ENCODE measurements around the gene MAPK10.

The MAPK10 gene

GRCh38 chr4:86356425-86357210 lies 3.2 kb downstream of the MAPK10 start:
- TF ChIP-seq CTCF (IDR thresholded peaks at IDR 0.05; ENCODE audit: low read depth, low read length, poor library complexity, severe bottlenecking) = no peak
- no peak for TF ChIP-seq EZH2phosphoT487 (IDR thresholded peaks at IDR 0.05; ENCODE audit: borderline replicate concordance, low read length)
- Histone ChIP-seq H3K27ac (ENCODE audit: low read depth, low read length) (no peak overlapping the region), H3K79me2 (ENCODE audit: control insufficient read depth, low read length) (peaks cover 21% of the 10 kb centered on the region), H3K4me3 (ENCODE audit: low read length) (peak overlapping the region; percentile 84), H3K27me3 (ENCODE audit: control insufficient read depth, low read length) (no peaks in the 10 kb centered on the region), H3F3A (ENCODE audit: control insufficient read depth, insufficient read depth) (no peaks in the 10 kb centered on the region), H4K20me1 (ENCODE audit: control insufficient read depth, insufficient read depth, low read depth, low read length) (no peaks in the 10 kb centered on the region), H3K9me2 (replicated peaks; ENCODE audit: control insufficient read depth, low read length) (no peaks in the 10 kb centered on the region), H3K4me2 (ENCODE audit: low read length) (peak overlapping the region; percentile 83), H3K4me1 (ENCODE audit: control insufficient read depth, low read length) (peaks cover 51% of the 10 kb centered on the region), H3K36me3 (ENCODE audit: control insufficient read depth, low read length) (peaks cover 11% of the 10 kb centered on the region), H3K9me3 (ENCODE audit: control insufficient read depth, insufficient read depth, low read length) (no peaks in the 10 kb centered on the region)

DNA sequence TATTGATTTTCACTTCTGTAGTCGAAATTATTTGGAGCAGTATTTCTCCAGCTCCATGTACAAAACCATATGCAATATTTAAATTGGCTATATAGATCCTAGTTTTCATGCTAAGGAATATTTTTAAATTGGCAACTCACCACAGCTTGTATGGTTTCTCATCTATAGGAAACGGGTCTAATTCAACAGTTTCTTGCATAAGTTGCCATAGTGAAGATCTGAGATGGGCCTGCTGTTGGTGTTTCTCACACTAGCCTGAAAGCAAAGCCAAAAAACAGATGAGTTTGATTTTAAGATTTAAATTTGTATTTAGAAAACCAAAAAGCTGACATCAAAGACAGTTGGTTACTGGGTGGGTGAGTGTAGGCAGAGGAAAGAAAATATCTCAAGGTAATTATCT lies 5.5 kb downstream of the MAPK10 start:
- Histone ChIP-seq H3K27ac (ENCODE audit: low read depth, low read length) (no peak overlapping the region), H3K79me2 (ENCODE audit: control insufficient read depth, low read length) (peaks cover 18% of the 10 kb centered on the region), H3K4me3 (ENCODE audit: low read length) (no peak overlapping the region), H3K9me2 (replicated peaks; ENCODE audit: control insufficient read depth, low read length) (no peaks in the 10 kb centered on the region), H3K4me2 (ENCODE audit: low read length) (no peak overlapping the region), H4K20me1 (ENCODE audit: control insufficient read depth, insufficient read depth, low read depth, low read length) (no peaks in the 10 kb centered on the region), H3K27me3 (ENCODE audit: control insufficient read depth, low read length) (no peaks in the 10 kb centered on the region), H3K4me1 (ENCODE audit: control insufficient read depth, low read length) (peaks cover 34% of the 10 kb centered on the region), H3K36me3 (ENCODE audit: control insufficient read depth, low read length) (peaks cover 15% of the 10 kb centered on the region), H3F3A (ENCODE audit: control insufficient read depth, insufficient read depth) (no peaks in the 10 kb centered on the region), H3K9me3 (ENCODE audit: control insufficient read depth, insufficient read depth, low read length) (no peaks in the 10 kb centered on the region)
- TF ChIP-seq CTCF (IDR thresholded peaks at IDR 0.05; ENCODE audit: low read depth, low read length, poor library complexity, severe bottlenecking) (no peak), EZH2phosphoT487 (IDR thresholded peaks at IDR 0.05; ENCODE audit: borderline replicate concordance, low read length) (no peak)

GRCh38 chr4:86346320-86346719 lies 13.5 kb downstream of the MAPK10 start:
- Histone ChIP-seq H3K4me3 (ENCODE audit: low read length) (no peak overlapping the region), H3K4me2 (ENCODE audit: low read length) (no peak overlapping the region), H3K9me3 (ENCODE audit: control insufficient read depth, insufficient read depth, low read length) (no peaks in the 10 kb centered on the region), H3K36me3 (ENCODE audit: control insufficient read depth, low read length) (peaks cover 5% of the 10 kb centered on the region), H3K4me1 (ENCODE audit: control insufficient read depth, low read length) (no peaks in the 10 kb centered on the region), H3K27me3 (ENCODE audit: control insufficient read depth, low read length) (no peaks in the 10 kb centered on the region), H4K20me1 (ENCODE audit: control insufficient read depth, insufficient read depth, low read depth, low read length) (no peaks in the 10 kb centered on the region), H3K79me2 (ENCODE audit: control insufficient read depth, low read length) (no peaks in the 10 kb centered on the region), H3K27ac (ENCODE audit: low read depth, low read length) (no peak overlapping the region), H3K9me2 (replicated peaks; ENCODE audit: control insufficient read depth, low read length) (no peaks in the 10 kb centered on the region), H3F3A (ENCODE audit: control insufficient read depth, insufficient read depth) (no peaks in the 10 kb centered on the region)
- no peak for TF ChIP-seq EZH2phosphoT487 (IDR thresholded peaks at IDR 0.05; ENCODE audit: borderline replicate concordance, low read length)
- no peak for TF ChIP-seq CTCF (IDR thresholded peaks at IDR 0.05; ENCODE audit: low read depth, low read length, poor library complexity, severe bottlenecking)
